ENCODE data around the gene ZNF609. TPM values are rescaled to one million over a fixed set of nuclear protein-coding genes. Genes with fewer than 3 reads are reported as not detected.

ZNF609 gene
- polyA plus RNA-seq, 3 donors, result 1.3 to 13.2 (median 1.7) TPM

DNA sequence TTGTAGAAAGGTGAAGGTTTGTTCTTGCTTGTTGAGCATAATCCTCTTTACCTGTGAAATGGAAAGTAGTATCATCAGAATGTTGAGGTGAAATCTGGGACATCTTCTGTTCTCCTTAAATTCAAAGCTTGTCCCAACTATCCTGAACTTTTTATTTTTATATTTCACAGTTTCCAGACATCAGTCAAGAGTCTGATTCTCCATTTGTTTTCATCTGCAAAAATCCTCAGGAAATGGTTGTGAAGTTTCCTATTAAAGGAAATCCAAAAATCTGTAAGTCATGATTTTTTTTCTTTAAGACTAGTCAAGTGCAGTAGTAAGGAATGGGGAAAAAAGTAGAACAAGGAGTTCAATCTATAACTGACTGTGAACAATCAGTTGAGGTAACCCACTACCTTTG is 15.5 kb upstream of the ZNF609 start:
- Mint-ChIP-seq H3K4me3 (no peak overlapping the region), H3K27me3 (ENCODE audit: low read depth in 3 of 3) (no peaks in the 10 kb centered on the region), H3K9me3 (no peaks in the 10 kb centered on the region), H3K4me1 (peaks cover 27% of the 10 kb centered on the region), H3K36me3 (peaks cover 30 to 74% of the 10 kb centered on the region in 2 donors), H3K27ac (peak overlapping the region in 1 of 7 donors; percentile 21)
- H3K4me3 ChIP-seq (replicated peaks in 1 of 3; ENCODE audit: low read depth in 2 of 3, low read length in 3 of 3), result no peak overlapping the region
- peaks cover 11% of the 10 kb centered on the region for H4K20me1 ChIP-seq (ENCODE audit: insufficient read depth, low read length)
- H3K4me1 ChIP-seq (ENCODE audit: control insufficient read depth in 1 of 2, insufficient read depth in 2 of 2, low read length in 2 of 2), result peaks cover 6 to 9% of the 10 kb centered on the region in 2 donors
- no peak overlapping the region for H3K27ac ChIP-seq (ENCODE audit: low read depth in 1 of 2, low read length in 2 of 2)
- H3K4me2 ChIP-seq (replicated peaks; ENCODE audit: extremely low read depth, low read length, poor library complexity, severe bottlenecking), result no peak overlapping the region
- no peaks in the 10 kb centered on the region for H3K27me3 ChIP-seq (ENCODE audit: control insufficient read depth in 2 of 2, insufficient read depth in 2 of 2, low read length in 2 of 2)
- peaks cover 25 to 66% of the 10 kb centered on the region in 2 donors for H3K36me3 ChIP-seq (replicated peaks in 1 of 2; ENCODE audit: control insufficient read depth in 1 of 2, insufficient read depth in 2 of 2, low read length in 2 of 2)
- H3K9me3 ChIP-seq (replicated peaks in 1 of 2; ENCODE audit: control insufficient read depth in 1 of 2, insufficient read depth in 1 of 2, low read length in 2 of 2), result no peaks in the 10 kb centered on the region
- intact Hi-C loops (cut with micrococcal nuclease), result no loop called here
- TF ChIP-seq, protein P1, sequence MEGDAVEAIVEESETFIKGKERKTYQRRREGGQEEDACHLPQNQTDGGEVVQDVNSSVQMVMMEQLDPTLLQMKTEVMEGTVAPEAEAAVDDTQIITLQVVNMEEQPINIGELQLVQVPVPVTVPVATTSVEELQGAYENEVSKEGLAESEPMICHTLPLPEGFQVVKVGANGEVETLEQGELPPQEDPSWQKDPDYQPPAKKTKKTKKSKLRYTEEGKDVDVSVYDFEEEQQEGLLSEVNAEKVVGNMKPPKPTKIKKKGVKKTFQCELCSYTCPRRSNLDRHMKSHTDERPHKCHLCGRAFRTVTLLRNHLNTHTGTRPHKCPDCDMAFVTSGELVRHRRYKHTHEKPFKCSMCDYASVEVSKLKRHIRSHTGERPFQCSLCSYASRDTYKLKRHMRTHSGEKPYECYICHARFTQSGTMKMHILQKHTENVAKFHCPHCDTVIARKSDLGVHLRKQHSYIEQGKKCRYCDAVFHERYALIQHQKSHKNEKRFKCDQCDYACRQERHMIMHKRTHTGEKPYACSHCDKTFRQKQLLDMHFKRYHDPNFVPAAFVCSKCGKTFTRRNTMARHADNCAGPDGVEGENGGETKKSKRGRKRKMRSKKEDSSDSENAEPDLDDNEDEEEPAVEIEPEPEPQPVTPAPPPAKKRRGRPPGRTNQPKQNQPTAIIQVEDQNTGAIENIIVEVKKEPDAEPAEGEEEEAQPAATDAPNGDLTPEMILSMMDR (IDR thresholded peaks at IDR 0.05), result no peak
- H3K79me2 ChIP-seq (ENCODE audit: insufficient read depth, low read length), result no peaks in the 10 kb centered on the region
- DNase-seq, result no peak
- H2AFZ ChIP-seq (ENCODE audit: insufficient read depth, low read depth, low read length, poor library complexity, severe bottlenecking), result no peak overlapping the region
- H3K9ac ChIP-seq (ENCODE audit: insufficient read depth, low read length, poor library complexity, severe bottlenecking), result peak overlapping the region; percentile 12

DNA sequence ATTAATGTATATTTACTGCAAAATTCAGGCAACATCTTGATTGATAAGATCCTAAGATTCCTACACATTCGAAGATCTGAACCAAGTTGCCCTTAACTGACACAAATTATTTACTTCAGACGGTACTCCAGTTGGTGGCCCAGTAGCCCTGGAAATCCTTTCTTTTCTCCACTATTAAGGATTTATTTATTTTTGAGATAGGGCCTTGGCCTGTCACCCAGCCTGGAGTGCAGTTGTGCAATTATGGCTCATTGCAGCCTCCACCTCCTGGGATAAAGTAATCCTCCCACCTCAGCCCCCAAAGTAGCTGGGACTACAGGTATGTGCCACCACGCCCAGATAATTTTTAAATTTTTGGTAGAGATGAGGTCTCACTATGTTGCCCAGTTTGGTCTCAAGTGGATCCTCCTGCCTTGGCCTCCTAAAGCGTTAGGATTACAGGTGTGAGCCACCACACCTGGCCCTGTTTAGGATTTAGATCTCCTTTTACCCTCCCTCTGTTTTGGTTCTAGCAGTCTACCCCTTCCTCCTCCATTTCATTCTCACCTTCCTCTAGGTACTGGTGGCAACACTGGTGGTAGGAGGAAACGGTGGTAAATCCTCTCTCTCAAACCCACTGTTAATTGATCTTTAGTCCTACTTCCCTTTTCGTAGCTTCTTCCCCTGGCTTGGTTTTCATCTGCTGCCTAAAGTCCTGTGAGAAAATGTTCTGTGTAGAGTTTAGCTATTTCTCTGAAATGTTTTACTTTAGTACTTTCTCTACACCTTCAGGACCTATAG is 12.7 kb upstream of the ZNF609 start:
- Mint-ChIP-seq H3K4me1 (peaks cover 24% of the 10 kb centered on the region), H3K4me3 (no peak overlapping the region), H3K36me3 (peaks cover 26 to 75% of the 10 kb centered on the region in 2 donors), H3K9me3 (no peaks in the 10 kb centered on the region), H3K27ac (peak overlapping the region in 2 of 7 donors; percentile 24 to 73), H3K27me3 (ENCODE audit: low read depth in 3 of 3) (no peaks in the 10 kb centered on the region)
- H4K20me1 ChIP-seq (ENCODE audit: insufficient read depth, low read length), result peaks cover 11% of the 10 kb centered on the region
- H3K4me1 ChIP-seq (ENCODE audit: control insufficient read depth in 1 of 2, insufficient read depth in 2 of 2, low read length in 2 of 2), result peaks cover 6 to 9% of the 10 kb centered on the region in 2 donors
- intact Hi-C loops (cut with micrococcal nuclease), result no loop called here
- H3K4me3 ChIP-seq (replicated peaks in 1 of 3; ENCODE audit: low read depth in 2 of 3, low read length in 3 of 3), result no peak overlapping the region
- H2AFZ ChIP-seq (ENCODE audit: insufficient read depth, low read depth, low read length, poor library complexity, severe bottlenecking), result no peak overlapping the region
- H3K4me2 ChIP-seq (replicated peaks; ENCODE audit: extremely low read depth, low read length, poor library complexity, severe bottlenecking), result no peak overlapping the region
- H3K9me3 ChIP-seq (replicated peaks in 1 of 2; ENCODE audit: control insufficient read depth in 1 of 2, insufficient read depth in 1 of 2, low read length in 2 of 2), result no peaks in the 10 kb centered on the region
- H3K27ac ChIP-seq (ENCODE audit: low read depth in 1 of 2, low read length in 2 of 2), result no peak overlapping the region
- H3K79me2 ChIP-seq (ENCODE audit: insufficient read depth, low read length), result no peaks in the 10 kb centered on the region
- no peaks in the 10 kb centered on the region for H3K27me3 ChIP-seq (ENCODE audit: control insufficient read depth in 2 of 2, insufficient read depth in 2 of 2, low read length in 2 of 2)
- DNase-seq, result no peak
- WGBS (ENCODE audit: insufficient coverage), result 100% methylated on average over 1 of the region's 6 CpGs
- H3K36me3 ChIP-seq (replicated peaks in 1 of 2; ENCODE audit: control insufficient read depth in 1 of 2, insufficient read depth in 2 of 2, low read length in 2 of 2), result peaks cover 28 to 66% of the 10 kb centered on the region in 2 donors
- H3K9ac ChIP-seq (ENCODE audit: insufficient read depth, low read length, poor library complexity, severe bottlenecking), result no peak overlapping the region
- TF ChIP-seq, protein P1 (IDR thresholded peaks at IDR 0.05), result no peak

All from CD14-positive monocyte (primary cell).